GM12872 (cell line): Measurements from ENCODE around the gene OBP2A.

Experiments
- TF ChIP-seq, protein P1 (sequence below): IDR thresholded peaks from 3 replicates; pipeline ENCODE4 v1.5.1; 2011; ENCODE audit warnings: low read depth, mild to moderate bottlenecking, low read length, moderate library complexity; ENCODE audit not compliant: insufficient read depth

The OBP2A gene

GRCh38 chr9:135587658-135588057 lies 41.7 kb downstream of the OBP2A start:
- TF ChIP-seq, protein P1, sequence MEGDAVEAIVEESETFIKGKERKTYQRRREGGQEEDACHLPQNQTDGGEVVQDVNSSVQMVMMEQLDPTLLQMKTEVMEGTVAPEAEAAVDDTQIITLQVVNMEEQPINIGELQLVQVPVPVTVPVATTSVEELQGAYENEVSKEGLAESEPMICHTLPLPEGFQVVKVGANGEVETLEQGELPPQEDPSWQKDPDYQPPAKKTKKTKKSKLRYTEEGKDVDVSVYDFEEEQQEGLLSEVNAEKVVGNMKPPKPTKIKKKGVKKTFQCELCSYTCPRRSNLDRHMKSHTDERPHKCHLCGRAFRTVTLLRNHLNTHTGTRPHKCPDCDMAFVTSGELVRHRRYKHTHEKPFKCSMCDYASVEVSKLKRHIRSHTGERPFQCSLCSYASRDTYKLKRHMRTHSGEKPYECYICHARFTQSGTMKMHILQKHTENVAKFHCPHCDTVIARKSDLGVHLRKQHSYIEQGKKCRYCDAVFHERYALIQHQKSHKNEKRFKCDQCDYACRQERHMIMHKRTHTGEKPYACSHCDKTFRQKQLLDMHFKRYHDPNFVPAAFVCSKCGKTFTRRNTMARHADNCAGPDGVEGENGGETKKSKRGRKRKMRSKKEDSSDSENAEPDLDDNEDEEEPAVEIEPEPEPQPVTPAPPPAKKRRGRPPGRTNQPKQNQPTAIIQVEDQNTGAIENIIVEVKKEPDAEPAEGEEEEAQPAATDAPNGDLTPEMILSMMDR, result no peak

GRCh38 chr9:135588371-135588770 lies 42.4 kb downstream of the OBP2A start:
- TF ChIP-seq, protein P1, result no peak

GRCh38 chr9:135588886-135589595 lies 43.1 kb downstream of the OBP2A start:
- TF ChIP-seq, protein P1, result no peak

DNA sequence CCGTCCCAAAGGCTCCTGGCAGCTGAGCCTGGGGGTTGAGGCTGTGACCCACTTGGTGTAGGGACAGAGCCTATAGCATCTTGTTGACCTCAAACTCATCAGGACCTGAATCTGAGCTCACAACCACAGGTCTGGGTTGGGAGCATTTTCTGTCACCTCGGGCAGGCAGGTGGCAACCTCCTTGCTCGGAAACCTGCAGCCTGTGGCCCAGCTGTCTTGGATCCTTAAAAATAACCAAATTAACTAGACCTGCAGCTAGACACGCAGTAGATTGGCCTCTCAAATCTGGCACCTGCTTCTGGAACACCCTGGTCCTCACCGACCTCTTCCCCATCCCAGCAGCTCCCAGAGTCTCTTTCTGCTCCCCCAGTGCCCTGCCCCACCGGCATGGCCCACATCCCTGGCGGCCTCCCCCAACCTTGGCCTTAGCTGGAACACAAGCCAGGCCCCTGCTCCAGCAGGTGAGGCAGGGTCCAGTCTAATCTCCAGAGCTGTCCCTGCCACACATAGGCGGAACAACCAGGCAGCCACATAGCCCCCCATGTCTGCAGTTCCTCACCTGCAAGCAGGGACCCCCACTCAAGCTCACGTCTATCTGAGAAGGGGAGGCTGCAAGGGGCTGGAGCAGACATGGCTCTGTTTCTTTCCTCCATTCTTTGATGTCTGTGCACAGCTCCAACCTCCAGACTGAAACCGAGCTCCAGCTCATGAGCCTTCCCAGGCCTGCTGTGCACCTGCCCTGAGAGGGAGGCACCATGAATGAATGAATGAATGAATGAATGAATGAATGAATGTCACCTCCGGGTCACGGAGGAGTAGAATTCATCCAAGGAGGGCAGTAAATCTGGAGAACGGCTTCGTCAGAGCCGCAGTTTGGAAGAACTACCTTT lies 43.9 kb downstream of the OBP2A start:
- TF ChIP-seq, protein P1, result no peak

DNA sequence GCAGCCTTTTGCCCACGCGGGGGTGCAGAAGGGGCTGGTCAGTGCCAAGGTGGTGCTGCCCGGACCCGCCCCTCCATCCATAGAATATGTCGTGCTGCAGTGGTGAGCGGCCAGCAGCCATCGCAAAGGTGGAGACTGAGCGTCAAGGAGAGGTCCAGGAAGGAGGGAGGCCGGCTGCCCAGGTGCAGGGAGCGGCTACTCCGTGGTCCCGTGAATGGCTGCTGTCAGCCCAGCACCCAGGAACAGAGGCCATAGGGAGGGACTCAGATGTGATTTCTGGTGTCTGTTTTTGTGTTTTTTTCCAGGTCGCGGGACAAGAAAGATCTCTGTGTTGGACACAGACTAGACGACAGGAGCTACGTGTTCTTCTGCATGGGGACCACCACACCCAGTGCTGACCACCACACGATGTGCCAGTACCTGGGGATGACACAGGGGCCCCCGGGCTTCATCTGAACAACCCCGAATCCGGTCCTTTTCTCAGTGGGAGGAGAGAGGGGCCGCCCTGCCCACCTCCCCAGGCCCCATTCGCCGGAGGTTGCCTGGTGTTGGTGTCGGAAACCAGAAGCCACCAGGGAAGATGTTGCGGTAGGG lies 44.7 kb downstream of the OBP2A start:
- TF ChIP-seq, protein P1, result no peak

DNA sequence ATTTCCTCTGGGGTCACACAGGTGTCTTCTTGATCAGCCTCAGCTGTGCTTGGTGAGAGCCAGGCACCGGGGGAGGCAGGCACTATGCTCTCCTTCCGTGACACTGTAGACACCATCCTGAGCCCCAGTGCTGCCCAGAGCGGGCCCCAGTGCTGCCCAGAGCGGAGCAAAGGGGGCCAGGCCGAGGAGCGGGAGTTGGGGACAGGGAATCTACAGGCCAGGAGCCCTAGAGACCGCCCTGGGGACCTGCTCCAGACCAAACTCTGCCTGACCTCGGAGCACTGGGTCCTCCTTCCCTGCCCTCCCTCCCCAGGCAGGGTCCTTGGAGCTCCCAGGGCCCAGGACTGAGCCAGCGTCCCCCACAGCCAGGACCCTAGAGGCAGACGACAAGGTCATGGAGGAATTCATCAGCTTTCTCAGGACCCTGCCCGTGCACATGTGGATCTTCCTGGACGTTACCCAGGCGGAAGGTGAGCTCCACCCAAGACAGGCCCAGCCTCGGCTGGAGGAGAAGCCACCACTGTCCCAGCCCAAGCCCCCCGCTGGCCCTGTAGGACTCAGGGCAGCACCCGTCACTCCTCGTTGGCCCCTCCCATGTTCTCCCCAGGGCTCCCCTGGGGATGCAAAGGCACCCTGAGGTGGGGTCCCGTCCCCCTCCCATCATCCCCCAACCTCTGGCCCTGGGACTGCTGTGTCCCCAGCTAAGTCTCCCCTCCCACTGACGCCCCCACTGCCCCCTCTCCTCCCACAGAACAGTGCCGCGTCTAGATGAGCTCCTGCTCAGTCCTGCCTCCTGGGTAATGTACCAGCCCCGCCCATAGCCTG lies 45.8 kb downstream of the OBP2A start:
- TF ChIP-seq, protein P1, result no peak

GRCh38 chr9:135592331-135592590 lies 46.3 kb downstream of the OBP2A start:
- TF ChIP-seq, protein P1, result no peak
